GM18858 (cell line): ENCODE results near the gene BAX.

Source experiments
- ATAC-seq: cut with Tn5 transposase; IDR thresholded peaks from one replicate; pipeline ENCODE4 v1.9.1; 2021; ENCODE audit not compliant: unreplicated experiment

BAX gene

GRCh38 chr19:49011194-49011593, 56.5 kb downstream of the BAX start:
- no peak for ATAC-seq
